A673 (cell line): ENCODE measurements around the gene EEF1A2. TPM values are rescaled to one million over a fixed set of nuclear protein-coding genes. Genes with fewer than 3 reads are reported as not detected.

Experiments
- BruUV-seq: library from RNA; stranded (reverse); fragments of 400-500 nt; replicated peaks from 2 replicates; lab custom pipeline; 2021; lab: Mats Ljungman, UMichigan
- CTCF ChIA-PET: fragments of 300-600 bp; sonication (Branson Sonifier 250); formaldehyde crosslinking; loops from one replicate; lab custom pipeline; 2022; ENCODE audit warnings: antibody characterized with exemption; lab: Charles Lee
- POLR2A ChIA-PET: fragments of 300-600 bp; sonication (Branson Sonifier 250); formaldehyde crosslinking; loops from one replicate; lab custom pipeline; 2022; ENCODE audit warnings: antibody characterized with exemption; ENCODE audit not compliant: low non-redundant PET; lab: Charles Lee
- DNase-seq: peaks from one replicate; pipeline ENCODE4 v3.0.0-alpha.2; 2015; ENCODE audit warnings: low spot score
- H3K27ac ChIP-seq: fragments of 200-600 bp; sonication (generic); 2 replicates; pipeline ENCODE4 v1.5.1; 2016; ENCODE audit warnings: mixed run types, low read depth, mild to moderate bottlenecking, mixed read lengths, antibody characterized with exemption, low read length; ENCODE audit not compliant: poor library complexity, severe bottlenecking
- H3K27me3 ChIP-seq: fragments of 200-600 bp; sonication (generic); replicated peaks from 2 replicates; pipeline ENCODE4 v1.6.1; 2017; ENCODE audit warnings: mixed run types, low read depth, mild to moderate bottlenecking, mixed read lengths, antibody characterized with exemption, low read length; ENCODE audit not compliant: insufficient read depth, poor library complexity
- H3K36me3 ChIP-seq: fragments of 200-600 bp; sonication (generic); 2 replicates; pipeline ENCODE4 v1.6.1; 2016; ENCODE audit warnings: mixed run types, mild to moderate bottlenecking, mixed read lengths, antibody characterized with exemption, low read length; ENCODE audit not compliant: insufficient read depth, poor library complexity, severe bottlenecking
- H3K4me1 ChIP-seq: fragments of 200-600 bp; sonication (generic); 2 replicates; pipeline ENCODE4 v1.6.1; 2017; ENCODE audit warnings: mixed run types, mild to moderate bottlenecking, mixed read lengths, antibody characterized with exemption, low read length; ENCODE audit not compliant: insufficient read depth, poor library complexity, severe bottlenecking
- H3K4me3 ChIP-seq: fragments of 200-600 bp; sonication (generic); 2 replicates; pipeline ENCODE4 v1.5.1; 2016; ENCODE audit warnings: low read depth, mixed run types, mild to moderate bottlenecking, mixed read lengths, low read length; ENCODE audit not compliant: poor library complexity, severe bottlenecking
- H3K9me3 ChIP-seq: fragments of 200-600 bp; sonication (generic); 2 replicates; pipeline ENCODE4 v1.6.1; 2016; ENCODE audit warnings: mixed run types, low read depth, mild to moderate bottlenecking, mixed read lengths, antibody characterized with exemption, low read length; ENCODE audit not compliant: poor library complexity, severe bottlenecking
- CTCF ChIP-seq: fragments of 300-800, 200-600 bp; sonication (generic); conservative IDR thresholded peaks from 2 replicates; pipeline ENCODE4 v1.5.1; 2017; ENCODE audit warnings: low read depth, mild to moderate bottlenecking, antibody characterized with exemption, low read length, moderate library complexity, mixed read lengths
- EZH2 ChIP-seq: fragments of 200-600 bp; sonication (generic); IDR thresholded peaks from 2 replicates; pipeline ENCODE4 v1.6.1; 2017; ENCODE audit warnings: borderline replicate concordance, low read depth, mild to moderate bottlenecking, mixed read lengths, antibody characterized with exemption, low read length; ENCODE audit not compliant: poor library complexity, severe bottlenecking
- intact Hi-C: fragments of 100-400 bp; cut with micrococcal nuclease; formaldehyde crosslinking; loops from one replicate; pipeline ENCODE4 v1.10.0; 2022; ENCODE audit not compliant: unreplicated experiment
- total RNA-seq: library from RNA; stranded (reverse); gene quantifications from 2 replicates; pipeline ENCODE4 v1.2.3, GENCODE V29; 2021

EEF1A2 gene
- total RNA-seq, 1 experiment from 2014 or later, result 7.5 TPM

GRCh38 chr20:63504642-63505041 lies 5.8 kb upstream of the EEF1A2 start:
- TF ChIP-seq CTCF (no peak), EZH2 (no peak)
- no peaks in the 10 kb centered on the region for H3K36me3 ChIP-seq
- intact Hi-C loops, result no loop called here
- no peak overlapping the region for H3K27ac ChIP-seq
- no TSS peak for BruUV-seq
- ChIA-PET CTCF (no interaction called here), POLR2A (no interaction called here)
- H3K27me3 ChIP-seq, result no peaks in the 10 kb centered on the region
- peaks cover 8% of the 10 kb centered on the region for H3K4me1 ChIP-seq
- no peaks in the 10 kb centered on the region for H3K9me3 ChIP-seq
- no peak for DNase-seq
- no peak overlapping the region for H3K4me3 ChIP-seq

- no peak overlapping the region for H3K4me3 ChIP-seq
- intact Hi-C loops, result no loop called here
- H3K4me1 ChIP-seq, result peaks cover 8% of the 10 kb centered on the region
- BruUV-seq, result no TSS peak
- H3K36me3 ChIP-seq, result no peaks in the 10 kb centered on the region
- no peaks in the 10 kb centered on the region for H3K9me3 ChIP-seq
- TF ChIP-seq EZH2 (no peak), CTCF (no peak)
- H3K27ac ChIP-seq, result no peak overlapping the region
- POLR2A ChIA-PET, result no interaction called here
- CTCF ChIA-PET, result no interaction called here
- no peak for DNase-seq
- H3K27me3 ChIP-seq, result no peaks in the 10 kb centered on the region
These were observed 4.6 kb upstream of the EEF1A2 start for GRCh38 chr20:63503524-63503923.

- Histone ChIP-seq H3K27me3 (peaks cover 5% of the 10 kb centered on the region), H3K36me3 (no peaks in the 10 kb centered on the region), H3K4me3 (no peak overlapping the region), H3K4me1 (peaks cover 8% of the 10 kb centered on the region), H3K9me3 (no peaks in the 10 kb centered on the region), H3K27ac (no peak overlapping the region)
- intact Hi-C loops, result no loop called here
- no TSS peak for BruUV-seq
- DNase-seq, result no peak
- ChIA-PET CTCF (interaction anchor here (0.6 kb wide), 1 partner anchor 617 kb away, joined by 13 read pairs; no protein-coding TSS in a partner anchor), POLR2A (no interaction called here)
- no peak for TF ChIP-seq CTCF
- no peak for TF ChIP-seq EZH2
These were observed 3.8 kb upstream of the EEF1A2 start for GRCh38 chr20:63502671-63503172.
